H1 (cell line): ENCODE results near the gene ADD2. TPM values are rescaled to one million over a fixed set of nuclear protein-coding genes. Genes with fewer than 3 reads are reported as not detected.

Experiments used
- CTCF ChIA-PET: fragments of 300-600 bp; sonication (Branson Sonifier 250); formaldehyde crosslinking; loops from one replicate; lab custom pipeline; 2021; ENCODE audit not compliant: partially characterized antibody; lab: Charles Lee
- POLR2A ChIA-PET: fragments of 300-600 bp; sonication (Branson Sonifier 250); formaldehyde crosslinking; loops from one replicate; lab custom pipeline; 2021; ENCODE audit warnings: inconsistent platforms; ENCODE audit not compliant: partially characterized antibody; lab: Charles Lee
- DNase-seq, 2 experiments: peaks; one replicate each; pipeline versions ENCODE4 v3.0.0 to v3.0.0-alpha.2; 2010 to 2022; ENCODE audit warnings: low spot score in 2 of 2, low read depth in 1 of 2, mixed read lengths in 1 of 2
- FAIRE-seq: peaks from 2 replicates; lab custom pipeline; 2011; peaks lifted over from hg19 to GRCh38; lab: Jason Lieb, UNC
- H2AFZ ChIP-seq: 2 replicates; pipeline ENCODE4 v1.8.1; 2012; ENCODE audit warnings: low read length, inconsistent platforms
- H2AK5ac ChIP-seq: 2 replicates; pipeline ENCODE4 v1.6.1; 2013; ENCODE audit warnings: low read depth, low read length
- H2BK120ac ChIP-seq: replicated peaks from 2 replicates; pipeline ENCODE3; 2013; ENCODE audit warnings: low read depth, low read length, inconsistent platforms
- H2BK12ac ChIP-seq: 2 replicates; pipeline ENCODE4 v1.6.1; 2013; ENCODE audit warnings: low read depth, low read length
- H2BK15ac ChIP-seq: 2 replicates; pipeline ENCODE4 v1.6.1; 2013; ENCODE audit warnings: low read length
- H2BK20ac ChIP-seq: 2 replicates; pipeline ENCODE4 v1.6.1; 2013; ENCODE audit warnings: low read length
- H2BK5ac ChIP-seq: 2 replicates; pipeline ENCODE4 v1.6.1; 2013; ENCODE audit warnings: low read depth, low read length
- H3K14ac ChIP-seq: 2 replicates; pipeline ENCODE4 v1.6.1; 2013; ENCODE audit warnings: inconsistent platforms; ENCODE audit not compliant: insufficient read length
- H3K18ac ChIP-seq: 2 replicates; pipeline ENCODE4 v1.6.1; 2013; ENCODE audit warnings: low read length; ENCODE audit errors: extremely low read depth
- H3K23ac ChIP-seq: 2 replicates; pipeline ENCODE4 v1.6.1; 2013; ENCODE audit warnings: inconsistent platforms; ENCODE audit not compliant: insufficient read length
- H3K23me2 ChIP-seq: 2 replicates; pipeline ENCODE4 v1.6.1; 2013; ENCODE audit warnings: low read depth, low read length
- H3K27ac ChIP-seq: 2 replicates; pipeline ENCODE4 v1.6.1; 2011; ENCODE audit warnings: low read depth, low read length, inconsistent platforms
- H3K27me3 ChIP-seq, 4 experiments: replicated peaks in 1 of 4; 1 replicate in 1 of 4; 2 replicates in 3 of 4; pipeline versions ENCODE4 v1.6.1 to v1.8.1; 2011 to 2013; ENCODE audit warnings: low read length in 3 of 4, mild to moderate bottlenecking in 3 of 4, inconsistent platforms in 2 of 4, mixed read lengths in 2 of 4, moderate library complexity in 1 of 4; ENCODE audit not compliant: control insufficient read depth in 3 of 4, insufficient read depth in 3 of 4; ENCODE audit errors: extremely low read depth in 1 of 4
- H3K36me3 ChIP-seq, 4 experiments: 2 replicates each; pipeline versions ENCODE4 v1.6.1 to v1.8.1; 2011 to 2013; ENCODE audit warnings: mild to moderate bottlenecking in 4 of 4, low read length in 3 of 4, moderate library complexity in 2 of 4, control low read depth in 1 of 4, inconsistent platforms in 1 of 4; ENCODE audit not compliant: insufficient read depth in 4 of 4, control insufficient read depth in 2 of 4
- H3K4ac ChIP-seq: replicated peaks from 2 replicates; pipeline ENCODE3; 2013; ENCODE audit warnings: low read length, low read depth, mixed read lengths, inconsistent platforms; ENCODE audit not compliant: insufficient read length
- H3K4me1 ChIP-seq, 4 experiments: replicated peaks in 1 of 4; 1 replicate in 1 of 4; 2 replicates in 3 of 4; pipeline versions ENCODE4 v1.6.1 to v1.8.1; 2011 to 2013; ENCODE audit warnings: low read length in 3 of 4, inconsistent platforms in 2 of 4, mixed read lengths in 1 of 4; ENCODE audit not compliant: insufficient read depth in 4 of 4, control insufficient read depth in 3 of 4
- H3K4me2 ChIP-seq, 2 experiments: 2 replicates each; pipeline versions ENCODE4 v1.6.1 to v1.8.1; 2011 to 2013; ENCODE audit warnings: low read depth in 2 of 2, low read length in 2 of 2, control low read depth in 1 of 2, inconsistent platforms in 1 of 2, mild to moderate bottlenecking in 1 of 2; ENCODE audit not compliant: insufficient read depth in 1 of 2
- H3K4me3 ChIP-seq, 4 experiments: fragments of 200-600, 300-600 bp in 1 of 4; sonication (generic), shearing (Covaris generic), sonication (Bioruptor Twin) in 1 of 4; 2 replicates each; pipeline versions ENCODE4 v1.5.1 to v1.8.1; 2011 to 2016; ENCODE audit warnings: low read length in 4 of 4, low read depth in 3 of 4, control low read depth in 2 of 4, inconsistent platforms in 2 of 4, mild to moderate bottlenecking in 2 of 4, mixed read lengths in 1 of 4, moderate library complexity in 1 of 4; ENCODE audit not compliant: insufficient read depth in 2 of 4; ENCODE audit errors: extremely low read depth in 1 of 4
- H3K56ac ChIP-seq: replicated peaks from 2 replicates; pipeline ENCODE3; 2013; ENCODE audit warnings: low read depth, mild to moderate bottlenecking, mixed read lengths, low read length, inconsistent platforms; ENCODE audit not compliant: insufficient read length
- H3K79me1 ChIP-seq: 2 replicates; pipeline ENCODE4 v1.6.1; 2013; ENCODE audit warnings: low read depth, low read length, control low read depth
- H3K79me2 ChIP-seq, 2 experiments: 2 replicates each; pipeline versions ENCODE4 v1.6.1 to v1.8.1; 2012 to 2013; ENCODE audit warnings: low read length in 2 of 2, mild to moderate bottlenecking in 2 of 2, inconsistent platforms in 1 of 2; ENCODE audit not compliant: insufficient read depth in 2 of 2, control insufficient read depth in 1 of 2
- H3K9ac ChIP-seq, 4 experiments: replicated peaks in 1 of 4; 1 replicate in 1 of 4; 2 replicates in 3 of 4; pipeline versions ENCODE4 v1.6.1 to v1.8.1; 2011 to 2013; ENCODE audit warnings: low read depth in 3 of 4, low read length in 3 of 4, control low read depth in 2 of 4, mild to moderate bottlenecking in 2 of 4, moderate library complexity in 2 of 4, inconsistent platforms in 1 of 4; ENCODE audit errors: extremely low read depth in 1 of 4
- H3K9me3 ChIP-seq, 2 experiments: 2 replicates each; pipeline versions ENCODE4 v1.6.1 to v1.8.1; 2012 to 2013; ENCODE audit warnings: mild to moderate bottlenecking in 2 of 2, moderate library complexity in 2 of 2, control low read depth in 1 of 2, inconsistent platforms in 1 of 2, low read depth in 1 of 2, low read length in 1 of 2, mixed read lengths in 1 of 2; ENCODE audit not compliant: insufficient read depth in 2 of 2
- H4K20me1 ChIP-seq, 2 experiments: replicated peaks in 1 of 2; 2 replicates each; pipeline versions ENCODE3 to v1.8.1; 2011 to 2013; ENCODE audit warnings: inconsistent platforms in 2 of 2, low read length in 2 of 2, mild to moderate bottlenecking in 1 of 2; ENCODE audit not compliant: insufficient read depth in 2 of 2, control insufficient read depth in 1 of 2
- H4K5ac ChIP-seq: 2 replicates; pipeline ENCODE4 v1.6.1; 2013; ENCODE audit warnings: low read length, low read depth, mixed read lengths, inconsistent platforms; ENCODE audit not compliant: insufficient read length
- H4K8ac ChIP-seq: 2 replicates; pipeline ENCODE4 v1.8.0; 2013; ENCODE audit warnings: mild to moderate bottlenecking, moderate library complexity, low read length, inconsistent platforms; ENCODE audit not compliant: insufficient read depth; ENCODE audit errors: extremely low read depth
- H4K91ac ChIP-seq: replicated peaks from 2 replicates; pipeline ENCODE3; 2013; ENCODE audit warnings: low read length, mixed read lengths, inconsistent platforms; ENCODE audit not compliant: insufficient read length
- EP300 ChIP-seq, 2 experiments: IDR thresholded peaks; 1 replicate in 1 of 2; 2 replicates in 1 of 2; pipeline ENCODE4 v1.6.1; 2011 to 2012; ENCODE audit warnings: low read depth in 2 of 2, low read length in 2 of 2, mild to moderate bottlenecking in 2 of 2, borderline replicate concordance in 1 of 2, inconsistent platforms in 1 of 2, moderate library complexity in 1 of 2
- KDM5A ChIP-seq: fragments of 200-600 bp; IDR thresholded peaks from 2 replicates; pipeline ENCODE4 v1.7.1; 2012; ENCODE audit warnings: mild to moderate bottlenecking, low read length, inconsistent platforms, mixed read lengths
- SUZ12 ChIP-seq: fragments of 200-600 bp; sonication (generic); IDR thresholded peaks from 2 replicates; pipeline ENCODE4 v1.6.1; 2012; ENCODE audit warnings: mild to moderate bottlenecking, inconsistent platforms, low read length, moderate library complexity, mixed read lengths
- ZNF274 ChIP-seq: IDR thresholded peaks from 2 replicates; pipeline ENCODE4 v1.7.0; 2012; ENCODE audit warnings: low read length, borderline replicate concordance; ENCODE audit errors: extremely low read depth
- WGBS, 2 experiments: shearing (Covaris generic) in 1 of 2; methylation state at CpG; one replicate each; pipeline versions ENCODE4 v1.1.6 to v1.1.7; 2013 to 2015; ENCODE audit warnings: low lambda C conversion rate in 2 of 2, mixed read lengths in 2 of 2, inconsistent platforms in 1 of 2, low coverage in 1 of 2, missing lambda C conversion rate in 1 of 2; ENCODE audit not compliant: insufficient replicate concordance in 2 of 2, insufficient coverage in 1 of 2, insufficient read length in 1 of 2; ENCODE audit errors: extremely low coverage in 1 of 2, missing lambda C conversion rate in 1 of 2; 5-methylcytosine and 5-hydroxymethylcytosine counted together
- polyA plus RNA-seq, 7 experiments: library from polyadenylated mRNA; depleted of rRNA in 3 of 7; stranded (reverse) in 5 of 7; unstranded in 2 of 7; fragments of >200 nt in 5 of 7; fragments of 200-250 nt in 2 of 7; gene quantifications; 1 replicate in 5 of 7; 2 replicates in 1 of 7; 4 replicates in 1 of 7; pipeline versions ENCODE4 v1.2.1 to v1.2.3, GENCODE V29; 2011 to 2013; ENCODE audit warnings: missing spikeins in 2 of 7, mixed read lengths in 2 of 7
- total RNA-seq: library from RNA; stranded (reverse); fragmentation: NEBNext Ultra II Directional; extraction: Animal tissue kit (Norgen Biotek cat#: 25700); gene quantifications from 2 replicates; pipeline ENCODE4 v1.2.1, GENCODE V29; 2021

Gene ADD2
- total and polyA plus RNA-seq, 2 of the 8 experiments (the other 6 are each of a cell fraction or from before 2014, with no cell fraction given), result 58.5 to 170 TPM

DNA sequence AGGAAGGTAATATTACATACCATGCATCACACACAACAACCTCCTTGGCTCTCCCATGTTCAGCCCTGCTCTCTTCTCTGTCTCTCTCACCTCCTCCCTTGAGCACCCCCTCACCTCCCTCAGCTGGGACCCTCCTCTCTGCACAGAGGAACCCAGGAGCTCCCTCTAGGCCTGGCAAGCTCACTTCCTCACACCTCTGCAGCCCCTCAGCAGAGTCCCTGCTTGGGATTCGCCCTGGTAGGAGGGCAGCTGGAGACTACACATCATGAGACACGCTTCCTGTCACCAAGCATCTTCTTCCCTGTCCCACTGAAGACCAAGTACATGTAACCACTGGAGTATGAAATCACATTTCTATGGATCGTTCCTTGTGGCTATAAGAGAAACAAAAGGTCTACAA is 51.0 kb downstream of the ADD2 start:
- peaks cover 15 to 24% of the 10 kb centered on the region in 2 experiments for H4K20me1 ChIP-seq
- H3K27me3 ChIP-seq, result no peaks in the 10 kb centered on the region
- peaks cover 0 to 7% (median 3%) of the 10 kb centered on the region in 4 experiments; a peak in 5 of 8 replicates for H3K36me3 ChIP-seq
- peaks cover 0 to 40% (median 19%) of the 10 kb centered on the region in 4 experiments; a peak in 6 of 7 replicates for H3K4me1 ChIP-seq
- H4K5ac ChIP-seq, result no peak overlapping the region
- no peak overlapping the region for H2BK15ac ChIP-seq
- no peak overlapping the region for H2BK12ac ChIP-seq
- no peaks in the 10 kb centered on the region for H3K9me3 ChIP-seq
- WGBS, 2 experiments, result 84% methylated on average over 3 of the region's 3 CpGs; no CpG with 5 or more reads in 1 of the 2 experiments
- no peak overlapping the region for H2BK5ac ChIP-seq
- no peak overlapping the region for H3K4ac ChIP-seq
- no peak overlapping the region for H2AFZ ChIP-seq
- peaks cover 21% of the 10 kb centered on the region for H3K79me1 ChIP-seq
- no peak overlapping the region for H2BK120ac ChIP-seq
- H2AK5ac ChIP-seq, result no peak overlapping the region
- no peaks in the 10 kb centered on the region for H3K23me2 ChIP-seq
- no peak overlapping the region for H3K23ac ChIP-seq
- DNase-seq (peak in 1 of 2 experiments; percentile 42), FAIRE-seq (no peak)
- H3K18ac ChIP-seq, result no peak overlapping the region
- H3K79me2 ChIP-seq, result peaks cover 6 to 94% of the 10 kb centered on the region in 2 experiments; a peak in 3 of 4 replicates
- POLR2A ChIA-PET, result interaction anchor here (0.6 to 1.5 kb wide), 5 partner anchors 9 to 51 kb away, joined by 3 to 5 read pairs (median 4); partner anchors contain the start of gene ADD2
- no peak overlapping the region for H3K56ac ChIP-seq
- H3K9ac ChIP-seq, result no peak overlapping the region
- H4K91ac ChIP-seq, result no peak overlapping the region
- H3K14ac ChIP-seq, result no peak overlapping the region
- no peak overlapping the region for H3K27ac ChIP-seq
- no peak overlapping the region for H3K4me2 ChIP-seq
- CTCF ChIA-PET, result interaction anchor here (0.9 to 2.6 kb wide), 14 partner anchors 8 to 266 kb away, joined by 3 to 10 read pairs (median 3); partner anchors contain the start of gene ADD2
- no peak overlapping the region for H2BK20ac ChIP-seq
- no peak overlapping the region for H3K4me3 ChIP-seq
- no peak overlapping the region for H4K8ac ChIP-seq
- no peak for TF ChIP-seq SUZ12
- TF ChIP-seq KDM5A, result no peak
- TF ChIP-seq ZNF274, result no peak
- TF ChIP-seq EP300 (IDR thresholded peaks at IDR 0.05; ENCODE audit: borderline replicate concordance in 1 of 2, low read depth in 2 of 2, low read length in 2 of 2), result no peak
